Measurements from ENCODE around the gene CD55. TPM values are rescaled to one million over a fixed set of nuclear protein-coding genes. Genes with fewer than 3 reads are reported as not detected.

The CD55 gene
- total and polyA plus RNA-seq, 2 experiments from 2014 or later: 16.7 to 18.5 TPM

GRCh38 chr1:207331354-207332313 is 10.2 kb downstream of the CD55 start:
- Histone ChIP-seq H3K27ac (ENCODE audit: low read depth) (no peak overlapping the region), H3K4me3 (no peak overlapping the region), H4K20me1 (replicated peaks; ENCODE audit: insufficient read depth) (0 out of 2 replicates have a peak, but pooled peaks cover 3% of the 10 kb centered on the region), H3K4me1 (ENCODE audit: insufficient read depth) (no peaks in the 10 kb centered on the region), H3F3A (replicated peaks; ENCODE audit: low read depth) (no peaks in the 10 kb centered on the region), H3K79me2 (replicated peaks; ENCODE audit: insufficient read depth) (no peaks in the 10 kb centered on the region), H3K9me2 (ENCODE audit: insufficient read depth) (no peaks in the 10 kb centered on the region), H3K4me2 (no peak overlapping the region), H3K27me3 (ENCODE audit: insufficient read depth) (no peaks in the 10 kb centered on the region), H2AFZ (no peak overlapping the region), H3K36me3 (ENCODE audit: insufficient read depth) (peaks cover 13% of the 10 kb centered on the region; the same call in 1 of the 2 replicates)
- DNase-seq (ENCODE audit: low spot score) (no peak), ATAC-seq (no peak)
- Mint-ChIP-seq H3K36me3 (ENCODE audit: low read depth) (peaks cover 34% of the 10 kb centered on the region), H3K4me1 (no peaks in the 10 kb centered on the region), H3K9me3 (no peaks in the 10 kb centered on the region), H3K27ac (no peak overlapping the region), H3K4me3 (no peak overlapping the region), H3K27me3 (ENCODE audit: insufficient read depth, low read depth, poor library complexity) (peaks cover 6% of the 10 kb centered on the region)
- no peak for TF ChIP-seq CTCF (conservative IDR thresholded peaks at IDR 0.05; ENCODE audit: low read depth in 2 of 2)
- no peak for TF ChIP-seq EZH2 (IDR thresholded peaks at IDR 0.05; ENCODE audit: low read depth, unreplicated experiment)
- no peak for TF ChIP-seq STAT1 (IDR thresholded peaks at IDR 0.05; ENCODE audit: unreplicated experiment)
- TF ChIP-seq CREB1 (CRISPR knock-in tag; IDR thresholded peaks at IDR 0.05; ENCODE audit: low read depth): no peak
- no peak for TF ChIP-seq ZNF114 (CRISPR knock-in tag; IDR thresholded peaks at IDR 0.05)
- no peak for TF ChIP-seq NANOG (IDR thresholded peaks at IDR 0.05; ENCODE audit: borderline replicate concordance)
- no peak for TF ChIP-seq REST (IDR thresholded peaks at IDR 0.05; ENCODE audit: unreplicated experiment)

- H3K27me3 Mint-ChIP-seq (ENCODE audit: insufficient read depth, low read depth, poor library complexity): peaks cover 6% of the 10 kb centered on the region
- Histone ChIP-seq H3K27ac (ENCODE audit: low read depth) (no peak overlapping the region), H3K36me3 (ENCODE audit: insufficient read depth) (peaks cover 13% of the 10 kb centered on the region; the same call in 1 of the 2 replicates), H3K9me2 (ENCODE audit: insufficient read depth) (no peaks in the 10 kb centered on the region), H3K4me2 (no peak overlapping the region), H3F3A (replicated peaks; ENCODE audit: low read depth) (no peaks in the 10 kb centered on the region), H3K79me2 (replicated peaks; ENCODE audit: insufficient read depth) (no peaks in the 10 kb centered on the region), H3K27me3 (ENCODE audit: insufficient read depth) (no peaks in the 10 kb centered on the region), H4K20me1 (replicated peaks; ENCODE audit: insufficient read depth) (0 out of 2 replicates have a peak, but pooled peaks cover 3% of the 10 kb centered on the region), H2AFZ (no peak overlapping the region), H3K4me1 (ENCODE audit: insufficient read depth) (no peaks in the 10 kb centered on the region), H3K4me3 (no peak overlapping the region)
- no peak for DNase-seq (ENCODE audit: low spot score)
- H3K4me1 Mint-ChIP-seq: no peaks in the 10 kb centered on the region
- peaks cover 31% of the 10 kb centered on the region for H3K36me3 Mint-ChIP-seq (ENCODE audit: low read depth)
- no peak overlapping the region for H3K4me3 Mint-ChIP-seq
- no peak overlapping the region for H3K27ac Mint-ChIP-seq
- no peaks in the 10 kb centered on the region for H3K9me3 Mint-ChIP-seq
- no peak for ATAC-seq
- TF ChIP-seq EZH2phosphoT487 (IDR thresholded peaks at IDR 0.05; ENCODE audit: unreplicated experiment) (no peak), CTCF (conservative IDR thresholded peaks at IDR 0.05; ENCODE audit: low read depth in 2 of 2) (no peak), ZNF114 (CRISPR knock-in tag; IDR thresholded peaks at IDR 0.05) (no peak), JUNB (IDR thresholded peaks at IDR 0.05; ENCODE audit: unreplicated experiment) (no peak), POLR2AphosphoS5 (IDR thresholded peaks at IDR 0.05; ENCODE audit: low read depth) (no peak), STAT1 (IDR thresholded peaks at IDR 0.05; ENCODE audit: unreplicated experiment) (no peak)
Observed at GRCh38 chr1:207333009-207333600, 11.6 kb downstream of the CD55 start.

Measured in GM23338 (cell line).